Ecto neural progenitor cell (in vitro differentiated cells): Measurements from ENCODE around the gene INPP5A.
"Not testable (repeated sequence)": the region's sequence is repeated elsewhere in the genome, so short reads cannot be mapped to it uniquely, and the experiment has no call there.

Experiments used
- DNase-seq: peaks from one replicate; pipeline ENCODE4 v3.0.0-alpha.2; 2018; ENCODE audit warnings: low spot score

INPP5A gene

GRCh38 chr10:132786884-132787494, 249.4 kb downstream of the INPP5A start:
- no peak for DNase-seq

GRCh38 chr10:132787495-132788179, 250.1 kb downstream of the INPP5A start:
- DNase-seq, result peak; percentile 76

GRCh38 chr10:132788180-132788830, 250.7 kb downstream of the INPP5A start:
- DNase-seq, result peak; percentile 66

- no peak for DNase-seq
These were observed 251.2 kb downstream of the INPP5A start for GRCh38 chr10:132788831-132789219.

- no peak for DNase-seq
These were observed 252.1 kb downstream of the INPP5A start for GRCh38 chr10:132789659-132790148.

GRCh38 chr10:132790470-132790869, 252.9 kb downstream of the INPP5A start:
- DNase-seq, result no peak

GRCh38 chr10:132790934-132791829, 253.6 kb downstream of the INPP5A start:
- DNase-seq, result no peak

GRCh38 chr10:132792099-132792498, 254.5 kb downstream of the INPP5A start:
- DNase-seq, result not testable (repeated sequence)

- no peak for DNase-seq
These were observed 255.2 kb downstream of the INPP5A start for GRCh38 chr10:132792796-132793195.

GRCh38 chr10:132793213-132793612, 255.6 kb downstream of the INPP5A start:
- no peak for DNase-seq

GRCh38 chr10:132793871-132794849, 256.6 kb downstream of the INPP5A start:
- DNase-seq, result no peak

GRCh38 chr10:132796846-132797245, 259.3 kb downstream of the INPP5A start:
- DNase-seq, result no peak

GRCh38 chr10:132797986-132798385, 260.4 kb downstream of the INPP5A start:
- not testable (repeated sequence) for DNase-seq

GRCh38 chr10:132798403-132798802, 260.8 kb downstream of the INPP5A start:
- DNase-seq, result no peak

- DNase-seq, result no peak
These were observed 261.3 kb downstream of the INPP5A start for GRCh38 chr10:132798876-132799275.

GRCh38 chr10:132799865-132800264, 262.3 kb downstream of the INPP5A start:
- no peak for DNase-seq

- DNase-seq, result no peak
These were observed 264.5 kb downstream of the INPP5A start for GRCh38 chr10:132802048-132802447.

- DNase-seq, result no peak
These were observed 265.2 kb downstream of the INPP5A start for GRCh38 chr10:132802694-132803320.

GRCh38 chr10:132803416-132804210, 266.0 kb downstream of the INPP5A start:
- DNase-seq, result no peak

- no peak for DNase-seq
These were observed 266.7 kb downstream of the INPP5A start for GRCh38 chr10:132804287-132804686.
